ENCODE measurements around the gene SSPN. TPM values are rescaled to one million over a fixed set of nuclear protein-coding genes. Genes with fewer than 3 reads are reported as not detected.

SSPN gene
- total RNA-seq, 1 experiment from 2014 or later = 0.17 TPM

GRCh38 chr12:26244503-26244902 is 49.1 kb downstream of the SSPN start:
- Histone ChIP-seq H4K20me1 (ENCODE audit: insufficient read depth) (no peaks in the 10 kb centered on the region), H3K9ac (ENCODE audit: low read length) (no peak overlapping the region), H3K27me3 (ENCODE audit: insufficient read depth, low read length) (no peaks in the 10 kb centered on the region), H3K4me3 (replicated peaks in 1 of 2; ENCODE audit: low read depth in 1 of 2, low read length in 2 of 2) (no peak overlapping the region), H2AFZ (ENCODE audit: low read depth, low read length, poor library complexity, severe bottlenecking) (no peak overlapping the region), H3K4me1 (ENCODE audit: control insufficient read depth in 1 of 2, insufficient read depth in 2 of 2, low read length in 2 of 2) (peaks cover 0 to 20% of the 10 kb centered on the region in 2 experiments; a peak in 3 of 4 replicates), H3K9me2 (ENCODE audit: insufficient read depth) (no peaks in the 10 kb centered on the region), H3K79me2 (ENCODE audit: insufficient read depth, low read length) (no peaks in the 10 kb centered on the region), H3K27ac (ENCODE audit: low read depth, low read length) (no peak overlapping the region), H3K4me2 (ENCODE audit: low read length) (no peak overlapping the region), H3K9me3 (ENCODE audit: control insufficient read depth in 1 of 2, insufficient read depth in 1 of 2, low read depth in 1 of 2, low read length in 2 of 2) (peaks cover 0 to 4% of the 10 kb centered on the region in 2 experiments; a peak in 1 of 4 replicates), H3K36me3 (ENCODE audit: control insufficient read depth in 1 of 2, insufficient read depth in 2 of 2, low read length in 2 of 2) (no peaks in the 10 kb centered on the region)
- TF ChIP-seq YY1 (IDR thresholded peaks at IDR 0.05; ENCODE audit: extremely low read depth, insufficient replicate concordance, low read depth, low read length) (no peak), CEBPB (IDR thresholded peaks at IDR 0.05; ENCODE audit: low read depth) (no peak), EGR1 (IDR thresholded peaks at IDR 0.05; ENCODE audit: low read depth) (no peak), TCF7L2 (IDR thresholded peaks at IDR 0.05; ENCODE audit: borderline replicate concordance, extremely low read depth, insufficient read depth, insufficient read length) (no peak), EZH2phosphoT487 (IDR thresholded peaks at IDR 0.05; ENCODE audit: borderline replicate concordance) (no peak), SRF (IDR thresholded peaks at IDR 0.05; ENCODE audit: low read depth) (no peak), REST (IDR thresholded peaks at IDR 0.05; ENCODE audit: low read depth) (no peak), FOSL1 (IDR thresholded peaks at IDR 0.05; ENCODE audit: low read depth) (no peak), CTCF (IDR thresholded peaks at IDR 0.05 in 2 of 3, conservative IDR thresholded peaks at IDR 0.05 in 1 of 3; ENCODE audit: borderline replicate concordance in 1 of 3, insufficient read depth in 1 of 3, low read depth in 2 of 3, low read length in 2 of 3) (no peak), SIN3A (IDR thresholded peaks at IDR 0.05; ENCODE audit: low read depth) (no peak), CBX3 (IDR thresholded peaks at IDR 0.05; ENCODE audit: low read depth) (no peak), POLR2A (IDR thresholded peaks at IDR 0.05; ENCODE audit: borderline replicate concordance, extremely low read depth, insufficient read depth, insufficient read length) (no peak), ELF1 (IDR thresholded peaks at IDR 0.05; ENCODE audit: borderline replicate concordance, low read depth) (no peak), RAD21 (IDR thresholded peaks at IDR 0.05; ENCODE audit: low read depth) (no peak), ZFX (IDR thresholded peaks at IDR 0.05) (no peak), ATF3 (IDR thresholded peaks at IDR 0.05) (no peak), SP1 (IDR thresholded peaks at IDR 0.05; ENCODE audit: low read depth) (no peak), MAX (IDR thresholded peaks at IDR 0.05) (no peak)
- ChIA-PET POLR2A (no interaction called here), RAD21 (ENCODE audit: low non-redundant PET in 1 of 2, low total read pairs in 2 of 2, uncharacterized antibody in 2 of 2, unreplicated experiment in 2 of 2) (no interaction called here), CTCF (no interaction called here)
- no peak for ATAC-seq
- intact Hi-C loops (cut with micrococcal nuclease) = no loop called here
- no TSS peak for BruUV-seq (replicated peaks)
- DNase-seq (ENCODE audit: low read depth, low spot score) = no peak

All from HCT116 (cell line).